B cell (primary cell): ENCODE measurements around the gene TUBA4B. TPM values are rescaled to one million over a fixed set of nuclear protein-coding genes. Genes with fewer than 3 reads are reported as not detected.

ENCODE experiments used
- ATAC-seq: fragments of 200-7000 bp; cut with Tn5 transposase; one replicate; pipeline ENCODE4 v1.10.0; 2021; ENCODE audit warnings: low read depth, mild to moderate bottlenecking, moderate number of reproducible peaks, moderate library complexity
- CTCF ChIA-PET: fragments of 350-600 bp; sonication (Branson Sonifier 250); formaldehyde crosslinking; loops from one replicate; lab custom pipeline; 2021; ENCODE audit warnings: antibody characterized with exemption, inconsistent platforms; lab: Charles Lee
- POLR2A ChIA-PET: fragments of 350-600 bp; sonication (Branson Sonifier 250); formaldehyde crosslinking; loops from one replicate; lab custom pipeline; 2021; ENCODE audit warnings: antibody characterized with exemption; lab: Charles Lee
- DNase-seq: peaks from one replicate; pipeline ENCODE4 v3.0.0; 2013
- H2AFZ ChIP-seq: 2 replicates; pipeline ENCODE4 v1.6.1; 2012; ENCODE audit warnings: mild to moderate bottlenecking, low read depth, low read length; ENCODE audit not compliant: insufficient read depth, poor library complexity, severe bottlenecking
- H3K27ac ChIP-seq, 2 donors: 1 replicate in 1 of 2; 2 replicates in 1 of 2; pipeline ENCODE4 v1.5.1; 2012 to 2013; ENCODE audit warnings: low read length in 2 of 2, mild to moderate bottlenecking in 2 of 2, moderate library complexity in 1 of 2
- H3K27me3 ChIP-seq, 4 experiments: fragments of 200-600 bp in 1 of 4; sonication (generic) in 1 of 4; replicated peaks in 1 of 4; 1 replicate in 2 of 4; 2 replicates in 2 of 4; pipeline versions ENCODE4 v1.6.1 to v1.7.0; 2013 to 2016; ENCODE audit warnings: low read length in 3 of 4, mild to moderate bottlenecking in 2 of 4, mixed read lengths in 1 of 4, moderate library complexity in 1 of 4; ENCODE audit not compliant: insufficient read depth in 4 of 4, control insufficient read depth in 3 of 4; ENCODE audit errors: control extremely low read depth in 1 of 4
- H3K36me3 ChIP-seq, 2 experiments: replicated peaks in 1 of 2; 1 replicate in 1 of 2; 2 replicates in 1 of 2; pipeline versions ENCODE4 v1.6.1 to v1.7.1; 2013; ENCODE audit warnings: low read length in 1 of 2; ENCODE audit not compliant: insufficient read depth in 2 of 2, control insufficient read depth in 1 of 2; ENCODE audit errors: control extremely low read depth in 1 of 2, extremely low read depth in 1 of 2
- H3K4me1 ChIP-seq, 2 donors: fragments of 200-600 bp in 1 of 2; sonication (generic) in 1 of 2; 1 replicate in 1 of 2; 2 replicates in 1 of 2; pipeline versions ENCODE4 v1.5.1 to v1.6.1; 2013 to 2017; ENCODE audit warnings: low read length in 2 of 2; ENCODE audit not compliant: control insufficient read depth in 2 of 2, insufficient read depth in 2 of 2
- H3K4me2 ChIP-seq: replicated peaks from 2 replicates; pipeline ENCODE3; 2012; ENCODE audit warnings: mild to moderate bottlenecking, low read depth, low read length; ENCODE audit not compliant: poor library complexity, severe bottlenecking
- H3K4me3 ChIP-seq, 5 experiments: fragments of 200-600 bp in 1 of 5; sonication (generic) in 1 of 5; 1 replicate in 3 of 5; 2 replicates in 2 of 5; pipeline versions ENCODE4 v1.5.1 to v1.7.0; 2011 to 2016; ENCODE audit warnings: low read length in 4 of 5, mild to moderate bottlenecking in 4 of 5, low read depth in 2 of 5, control low read depth in 1 of 5, moderate library complexity in 1 of 5; ENCODE audit not compliant: insufficient read depth in 1 of 5; ENCODE audit errors: control extremely low read depth in 1 of 5, extremely low read depth in 1 of 5
- H3K79me2 ChIP-seq: fragments of 200-600 bp; sonication (generic); one replicate; pipeline ENCODE4 v1.6.0; 2016; ENCODE audit warnings: low read length; ENCODE audit not compliant: control insufficient read depth, insufficient read depth
- H3K9ac ChIP-seq: fragments of 200-600 bp; sonication (generic); 2 replicates; pipeline ENCODE4 v1.6.1; 2017; ENCODE audit warnings: mild to moderate bottlenecking, low read length, moderate library complexity
- H3K9me3 ChIP-seq, 3 donors: one replicate each; pipeline versions ENCODE4 v1.6.1 to v1.7.1; 2013; ENCODE audit warnings: low read length in 2 of 3; ENCODE audit not compliant: control insufficient read depth in 2 of 3, insufficient read depth in 1 of 3; ENCODE audit errors: control extremely low read depth in 1 of 3
- H4K20me1 ChIP-seq: 2 replicates; pipeline ENCODE4 v1.6.0; 2012; ENCODE audit warnings: mild to moderate bottlenecking, low read length; ENCODE audit not compliant: insufficient read depth, control insufficient read depth, poor library complexity, severe bottlenecking
- H3K27ac Mint-ChIP-seq: one replicate; pipeline ENCODE4 v1.8.0; 2021; ENCODE audit warnings: mixed read lengths
- H3K27me3 Mint-ChIP-seq: one replicate; pipeline ENCODE4 v1.8.0; 2021; ENCODE audit warnings: mixed read lengths
- H3K4me1 Mint-ChIP-seq: one replicate; pipeline ENCODE4 v1.8.0; 2021; ENCODE audit warnings: mixed read lengths
- H3K4me3 Mint-ChIP-seq: one replicate; pipeline ENCODE4 v1.8.0; 2021; ENCODE audit warnings: mixed read lengths
- H3K9me3 Mint-ChIP-seq: one replicate; pipeline ENCODE4 v1.8.0; 2022; ENCODE audit warnings: mixed read lengths; ENCODE audit not compliant: insufficient read depth
- CTCF ChIP-seq: fragments of 200-600 bp; IDR thresholded peaks from one replicate; pipeline ENCODE4 v1.8.0; 2022; ENCODE audit warnings: antibody characterized with exemption, mild to moderate bottlenecking
- EZH2 ChIP-seq: IDR thresholded peaks from 2 replicates; pipeline ENCODE4 v1.6.1; 2012; ENCODE audit warnings: borderline replicate concordance, low read depth, mild to moderate bottlenecking, moderate library complexity, low read length; ENCODE audit not compliant: insufficient read depth, poor library complexity, severe bottlenecking
- WGBS: methylation state at CpG from one replicate; pipeline ENCODE4 v1.1.5; 2013; ENCODE audit warnings: missing lambda C conversion rate; ENCODE audit not compliant: insufficient coverage; 5-methylcytosine and 5-hydroxymethylcytosine counted together
- intact Hi-C: fragments of 100-400 bp; cut with micrococcal nuclease; formaldehyde crosslinking; loops from one replicate; pipeline ENCODE4 v1.10.0; 2022
- polyA plus RNA-seq: library from polyadenylated mRNA; depleted of rRNA; stranded (reverse); fragments of >200 nt; gene quantifications from 2 replicates; pipeline ENCODE4 v1.2.3, GENCODE V29; 2012
- total RNA-seq, 2 donors: library from RNA; stranded (reverse); fragments of 120-200 nt in 1 of 2; gene quantifications; 1 replicate in 1 of 2; 2 replicates in 1 of 2; pipeline versions ENCODE4 v1.2.3 to v1.2.4, GENCODE V29; 2013 to 2022

The TUBA4B gene
- total and polyA plus RNA-seq, 2 donors (not counting 1 experiment from before 2014, with no cell fraction given): not detected

- H3K9ac ChIP-seq: no peak overlapping the region
- H4K20me1 ChIP-seq: no peaks in the 10 kb centered on the region
- Mint-ChIP-seq H3K4me1 (peaks cover 16% of the 10 kb centered on the region), H3K27ac (no peak overlapping the region), H3K9me3 (no peaks in the 10 kb centered on the region), H3K4me3 (no peak overlapping the region), H3K27me3 (no peaks in the 10 kb centered on the region)
- no peaks in the 10 kb centered on the region for H3K27me3 ChIP-seq
- no peak overlapping the region for H3K4me2 ChIP-seq
- no peaks in the 10 kb centered on the region for H3K79me2 ChIP-seq
- H3K27ac ChIP-seq: no peak overlapping the region
- H3K36me3 ChIP-seq: no peaks in the 10 kb centered on the region
- peaks cover 10 to 13% of the 10 kb centered on the region in 2 donors for H3K4me1 ChIP-seq
- no peak for ATAC-seq
- intact Hi-C loops: no loop called here
- no peak overlapping the region for H3K4me3 ChIP-seq
- TF ChIP-seq CTCF: no peak
- no peak for TF ChIP-seq EZH2
- DNase-seq: no peak
- no peak overlapping the region for H2AFZ ChIP-seq
- WGBS: 89% methylated on average over 4 of the region's 4 CpGs
- ChIA-PET POLR2A (interaction anchor here (0.6 kb wide), 1 partner anchor 38 kb away, joined by 3 read pairs; the partner anchor contains the start of gene TUBA4A), CTCF (interaction anchor here (0.5 to 10.3 kb wide), 10 partner anchors 8 to 234 kb away, joined by 3 to 239 read pairs (median 5); partner anchors contain the start of genes ANKZF1, ATG9A, CNPPD1 and DNAJB2)
- H3K9me3 ChIP-seq: no peaks in the 10 kb centered on the region
These were observed 39.0 kb downstream of the TUBA4B start for GRCh38 chr2:219291910-219292490.

GRCh38 chr2:219292616-219293015 lies 39.6 kb downstream of the TUBA4B start:
- H3K36me3 ChIP-seq: no peaks in the 10 kb centered on the region
- no peak overlapping the region for H3K4me3 ChIP-seq
- no peak for ATAC-seq
- H3K9ac ChIP-seq: no peak overlapping the region
- no peaks in the 10 kb centered on the region for H4K20me1 ChIP-seq
- no peaks in the 10 kb centered on the region for H3K27me3 ChIP-seq
- H3K4me3 Mint-ChIP-seq: peak overlapping the region; percentile 16
- H3K27ac ChIP-seq: no peak overlapping the region
- no peak for TF ChIP-seq CTCF
- TF ChIP-seq EZH2: no peak
- no peak overlapping the region for H3K27ac Mint-ChIP-seq
- peaks cover 16% of the 10 kb centered on the region for H3K4me1 Mint-ChIP-seq
- H3K4me2 ChIP-seq: no peak overlapping the region
- H3K4me1 ChIP-seq: peaks cover 10 to 13% of the 10 kb centered on the region in 2 donors
- no peaks in the 10 kb centered on the region for H3K27me3 Mint-ChIP-seq
- ChIA-PET POLR2A (interaction anchor here (3.7 kb wide), 1 partner anchor 13 kb away, joined by 42 read pairs; the partner anchor contains the start of gene DNAJB2), CTCF (interaction anchor here (0.9 to 10.3 kb wide), 11 partner anchors 7 to 129 kb away, joined by 3 to 239 read pairs (median 4); partner anchors contain the start of genes ANKZF1, ATG9A, CNPPD1 and DNAJB2)
- no peak for DNase-seq
- WGBS: 88% methylated on average over 3 of the region's 9 CpGs
- no peaks in the 10 kb centered on the region for H3K9me3 Mint-ChIP-seq
- intact Hi-C loops: no loop called here
- no peak overlapping the region for H2AFZ ChIP-seq
- no peaks in the 10 kb centered on the region for H3K9me3 ChIP-seq
- no peaks in the 10 kb centered on the region for H3K79me2 ChIP-seq
